BJ (cell line): Measurements from ENCODE around the gene ANO9. TPM values are rescaled to one million over a fixed set of nuclear protein-coding genes. Genes with fewer than 3 reads are reported as not detected.

Experiments
- CTCF ChIA-PET: fragments of 350-600 bp; formaldehyde crosslinking; extraction: SDS; loops from one replicate; lab custom pipeline; 2021; ENCODE audit warnings: antibody characterized with exemption, inconsistent platforms; lab: Yijun Ruan, JAX
- POLR2A ChIA-PET: fragments of 300-600 bp; sonication (Branson Sonifier 250); formaldehyde crosslinking; extraction: SDS; loops from one replicate; lab custom pipeline; 2021; ENCODE audit warnings: antibody characterized with exemption; lab: Charles Lee
- DNase-seq: peaks from one replicate; pipeline ENCODE4 v3.0.0-alpha.2; 2011; ENCODE audit warnings: low read depth
- H3K27me3 ChIP-seq: 2 replicates; pipeline ENCODE4 v1.6.0; 2011; ENCODE audit warnings: low read length; ENCODE audit not compliant: control insufficient read depth, insufficient read depth
- H3K36me3 ChIP-seq: 2 replicates; pipeline ENCODE4 v1.5.1; 2011; ENCODE audit warnings: low read length; ENCODE audit not compliant: control insufficient read depth, insufficient read depth
- H3K4me3 ChIP-seq: 2 replicates; pipeline ENCODE4 v1.5.1; 2011; ENCODE audit warnings: low read depth, mild to moderate bottlenecking, control low read depth, low read length
- polyA plus RNA-seq: library from polyadenylated mRNA; depleted of rRNA; stranded (reverse); fragments of >200 nt; gene quantifications from 2 replicates; pipeline ENCODE4 v1.2.3, GENCODE V29; 2011
- TF ChIP-seq, protein P1 (sequence below): IDR thresholded peaks from 2 replicates; pipeline ENCODE4 v1.5.1; 2011; ENCODE audit warnings: low read depth, mild to moderate bottlenecking, control low read depth, inconsistent platforms, low read length, moderate library complexity; ENCODE audit not compliant: insufficient read depth

The ANO9 gene
- polyA plus RNA-seq, 1 experiment: not detected

DNA sequence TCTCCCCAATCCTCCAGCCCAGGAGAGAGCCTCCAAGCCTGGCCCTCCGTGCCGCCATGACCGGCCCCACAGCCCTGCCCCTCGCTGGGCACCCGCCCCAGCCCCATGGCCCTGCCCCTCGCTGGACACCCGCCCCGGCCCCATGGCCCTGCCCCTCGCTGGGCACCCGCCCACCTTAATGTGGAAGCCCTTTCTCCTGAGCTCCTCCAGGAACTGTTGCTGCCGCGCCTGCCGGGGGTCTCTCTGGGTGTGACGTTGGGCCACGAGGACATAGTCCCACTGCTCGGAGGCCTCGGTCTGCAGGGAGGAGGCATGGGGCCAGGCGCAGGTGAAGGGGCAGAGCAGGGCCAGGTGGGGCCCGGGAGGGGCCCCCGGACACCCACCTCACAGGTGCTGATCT is 8.2 kb downstream of the ANO9 start:
- H3K27me3 ChIP-seq: no peaks in the 10 kb centered on the region
- CTCF ChIA-PET: no interaction called here
- TF ChIP-seq, protein P1, sequence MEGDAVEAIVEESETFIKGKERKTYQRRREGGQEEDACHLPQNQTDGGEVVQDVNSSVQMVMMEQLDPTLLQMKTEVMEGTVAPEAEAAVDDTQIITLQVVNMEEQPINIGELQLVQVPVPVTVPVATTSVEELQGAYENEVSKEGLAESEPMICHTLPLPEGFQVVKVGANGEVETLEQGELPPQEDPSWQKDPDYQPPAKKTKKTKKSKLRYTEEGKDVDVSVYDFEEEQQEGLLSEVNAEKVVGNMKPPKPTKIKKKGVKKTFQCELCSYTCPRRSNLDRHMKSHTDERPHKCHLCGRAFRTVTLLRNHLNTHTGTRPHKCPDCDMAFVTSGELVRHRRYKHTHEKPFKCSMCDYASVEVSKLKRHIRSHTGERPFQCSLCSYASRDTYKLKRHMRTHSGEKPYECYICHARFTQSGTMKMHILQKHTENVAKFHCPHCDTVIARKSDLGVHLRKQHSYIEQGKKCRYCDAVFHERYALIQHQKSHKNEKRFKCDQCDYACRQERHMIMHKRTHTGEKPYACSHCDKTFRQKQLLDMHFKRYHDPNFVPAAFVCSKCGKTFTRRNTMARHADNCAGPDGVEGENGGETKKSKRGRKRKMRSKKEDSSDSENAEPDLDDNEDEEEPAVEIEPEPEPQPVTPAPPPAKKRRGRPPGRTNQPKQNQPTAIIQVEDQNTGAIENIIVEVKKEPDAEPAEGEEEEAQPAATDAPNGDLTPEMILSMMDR: no peak
- POLR2A ChIA-PET: no interaction called here
- no peaks in the 10 kb centered on the region for H3K36me3 ChIP-seq
- DNase-seq: no peak
- H3K4me3 ChIP-seq: no peak overlapping the region

- CTCF ChIA-PET: no interaction called here
Measured at GRCh38 chr11:433111-433510, 8.7 kb downstream of the ANO9 start.

GRCh38 chr11:432501-433100 is 9.2 kb downstream of the ANO9 start:
- Histone ChIP-seq H3K36me3 (no peaks in the 10 kb centered on the region), H3K4me3 (no peak overlapping the region), H3K27me3 (no peaks in the 10 kb centered on the region)
- ChIA-PET CTCF (no interaction called here), POLR2A (no interaction called here)
- TF ChIP-seq, protein P1: no peak
- DNase-seq: no peak

More at GRCh38 chr11:433111-433510, 8.7 kb downstream of the ANO9 start:
- TF ChIP-seq, protein P1: no peak
- Histone ChIP-seq H3K36me3 (no peaks in the 10 kb centered on the region), H3K4me3 (no peak overlapping the region), H3K27me3 (no peaks in the 10 kb centered on the region)
- no peak for DNase-seq
- POLR2A ChIA-PET: no interaction called here

- CTCF ChIA-PET: no interaction called here
- H3K27me3 ChIP-seq: 0 out of 2 replicates have a peak, but pooled peaks cover under 1% of the 10 kb centered on the region
- TF ChIP-seq, protein P1: no peak
- H3K36me3 ChIP-seq: no peaks in the 10 kb centered on the region
- POLR2A ChIA-PET: no interaction called here
- H3K4me3 ChIP-seq: no peak overlapping the region
- DNase-seq: no peak
Measured at GRCh38 chr11:431921-432320, 9.9 kb downstream of the ANO9 start.

GRCh38 chr11:429931-430456 is 11.8 kb downstream of the ANO9 start:
- no peaks in the 10 kb centered on the region for H3K36me3 ChIP-seq
- ChIA-PET POLR2A (no interaction called here), CTCF (no interaction called here)
- H3K27me3 ChIP-seq: 0 out of 2 replicates have a peak, but pooled peaks cover 4% of the 10 kb centered on the region
- no peak for DNase-seq
- H3K4me3 ChIP-seq: no peak overlapping the region
- TF ChIP-seq, protein P1: no peak
